GM10248 (cell line): ENCODE measurements around the gene SULT4A1.

Experiments
- CTCF ChIA-PET: fragments of 300-600 bp; sonication (Branson Sonifier 250); formaldehyde crosslinking; extraction: SDS; loops from one replicate; lab custom pipeline; 2021; ENCODE audit warnings: antibody characterized with exemption; lab: Yijun Ruan, JAX
- POLR2A ChIA-PET: fragments of 350-650 bp; sonication (Branson Sonifier 250); formaldehyde crosslinking; extraction: SDS; loops from one replicate; lab custom pipeline; 2020; ENCODE audit warnings: antibody characterized with exemption; lab: Yijun Ruan, JAX
- DNase-seq: peaks from one replicate; pipeline ENCODE4 v3.0.0; 2012; ENCODE audit errors: extremely low spot score
- TF ChIP-seq, protein P1 (sequence below): IDR thresholded peaks from 2 replicates; pipeline ENCODE4 v1.5.1; 2012; ENCODE audit warnings: mild to moderate bottlenecking, low read depth; ENCODE audit errors: extremely low read depth, missing control alignments, control extremely low read depth

The SULT4A1 gene

DNA sequence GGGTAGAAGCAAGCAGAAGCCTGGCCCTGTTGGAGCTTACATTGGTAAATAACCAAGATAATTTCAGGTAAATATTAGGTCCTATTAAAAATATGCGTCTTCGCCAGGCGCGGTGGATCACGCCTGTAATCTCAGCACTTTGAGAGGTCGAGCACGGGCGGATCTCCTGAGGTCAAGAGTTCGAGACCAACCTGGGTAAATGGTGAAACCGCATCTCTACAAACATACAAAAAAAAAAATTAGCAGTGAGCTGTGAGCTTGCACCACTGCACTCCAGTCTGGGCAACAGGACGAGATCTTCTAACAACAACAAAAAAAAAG lies 529 bp upstream of the SULT4A1 start:
- POLR2A ChIA-PET, result no interaction called here
- DNase-seq, result no peak
- CTCF ChIA-PET, result no interaction called here
- TF ChIP-seq, protein P1, sequence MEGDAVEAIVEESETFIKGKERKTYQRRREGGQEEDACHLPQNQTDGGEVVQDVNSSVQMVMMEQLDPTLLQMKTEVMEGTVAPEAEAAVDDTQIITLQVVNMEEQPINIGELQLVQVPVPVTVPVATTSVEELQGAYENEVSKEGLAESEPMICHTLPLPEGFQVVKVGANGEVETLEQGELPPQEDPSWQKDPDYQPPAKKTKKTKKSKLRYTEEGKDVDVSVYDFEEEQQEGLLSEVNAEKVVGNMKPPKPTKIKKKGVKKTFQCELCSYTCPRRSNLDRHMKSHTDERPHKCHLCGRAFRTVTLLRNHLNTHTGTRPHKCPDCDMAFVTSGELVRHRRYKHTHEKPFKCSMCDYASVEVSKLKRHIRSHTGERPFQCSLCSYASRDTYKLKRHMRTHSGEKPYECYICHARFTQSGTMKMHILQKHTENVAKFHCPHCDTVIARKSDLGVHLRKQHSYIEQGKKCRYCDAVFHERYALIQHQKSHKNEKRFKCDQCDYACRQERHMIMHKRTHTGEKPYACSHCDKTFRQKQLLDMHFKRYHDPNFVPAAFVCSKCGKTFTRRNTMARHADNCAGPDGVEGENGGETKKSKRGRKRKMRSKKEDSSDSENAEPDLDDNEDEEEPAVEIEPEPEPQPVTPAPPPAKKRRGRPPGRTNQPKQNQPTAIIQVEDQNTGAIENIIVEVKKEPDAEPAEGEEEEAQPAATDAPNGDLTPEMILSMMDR, result no peak

DNA sequence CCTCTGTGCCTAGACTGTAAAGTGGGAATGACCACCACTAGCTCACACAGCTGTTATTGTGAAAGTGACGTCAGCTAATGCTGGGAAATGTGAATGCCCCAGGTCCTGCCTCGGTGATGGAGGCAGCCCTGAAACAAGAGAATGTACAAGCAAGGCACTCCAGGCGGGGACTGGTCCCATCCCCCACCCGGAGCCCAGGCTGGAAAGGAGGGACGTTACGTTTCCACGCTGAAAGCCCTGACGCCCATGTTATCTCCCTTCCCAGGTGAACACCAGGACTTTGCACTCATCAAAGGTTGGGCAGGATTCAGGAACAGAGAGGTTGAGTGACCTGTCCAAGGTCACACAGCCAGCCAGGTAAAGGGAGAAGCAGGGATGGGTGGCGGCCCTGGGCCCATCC lies 784 bp downstream of the SULT4A1 start:
- ChIA-PET POLR2A (no interaction called here), CTCF (no interaction called here)
- TF ChIP-seq, protein P1, result no peak
- no peak for DNase-seq

DNA sequence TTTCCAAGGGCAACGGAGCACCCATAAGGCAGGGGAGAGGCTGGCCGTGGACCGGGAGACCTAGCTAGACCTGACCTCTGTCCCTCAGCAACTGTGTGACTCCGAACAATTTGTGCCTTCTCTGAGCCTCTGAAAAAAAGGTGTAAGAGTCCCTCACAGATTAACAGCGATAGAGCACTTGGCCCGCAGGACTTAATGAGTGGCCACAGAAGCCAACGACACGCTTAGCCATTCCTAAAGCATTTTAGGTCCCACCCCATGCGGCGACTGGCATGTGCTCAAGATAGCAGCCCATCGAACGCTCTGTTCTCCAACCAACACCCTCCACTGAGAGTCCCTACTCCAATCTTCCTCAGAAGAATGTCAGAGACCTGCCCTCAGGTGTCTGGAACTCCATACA lies 1.5 kb downstream of the SULT4A1 start:
- ChIA-PET POLR2A (no interaction called here), CTCF (no interaction called here)
- no peak for DNase-seq
- TF ChIP-seq, protein P1, result no peak

DNA sequence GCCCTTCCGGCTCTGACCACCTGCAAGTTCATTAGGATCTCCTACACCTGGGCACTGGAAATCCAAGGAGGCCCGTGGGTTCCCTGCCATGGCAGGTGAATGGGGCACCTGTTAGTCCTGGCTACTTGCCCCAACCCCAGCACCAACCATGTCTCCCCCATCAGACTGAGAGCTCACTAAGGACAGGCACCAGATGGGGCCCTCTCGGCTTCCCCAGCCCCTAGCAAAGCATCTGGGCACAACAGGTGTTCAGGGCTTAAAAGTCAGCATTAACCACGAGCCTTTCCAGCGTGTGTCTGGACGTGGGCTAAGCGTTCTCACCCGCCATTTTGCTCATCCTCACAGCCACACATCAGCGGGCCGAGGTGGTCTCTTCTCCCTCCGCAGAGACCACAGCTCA lies 2.2 kb downstream of the SULT4A1 start:
- ChIA-PET CTCF (no interaction called here), POLR2A (no interaction called here)
- TF ChIP-seq, protein P1, result no peak
- DNase-seq, result no peak

DNA sequence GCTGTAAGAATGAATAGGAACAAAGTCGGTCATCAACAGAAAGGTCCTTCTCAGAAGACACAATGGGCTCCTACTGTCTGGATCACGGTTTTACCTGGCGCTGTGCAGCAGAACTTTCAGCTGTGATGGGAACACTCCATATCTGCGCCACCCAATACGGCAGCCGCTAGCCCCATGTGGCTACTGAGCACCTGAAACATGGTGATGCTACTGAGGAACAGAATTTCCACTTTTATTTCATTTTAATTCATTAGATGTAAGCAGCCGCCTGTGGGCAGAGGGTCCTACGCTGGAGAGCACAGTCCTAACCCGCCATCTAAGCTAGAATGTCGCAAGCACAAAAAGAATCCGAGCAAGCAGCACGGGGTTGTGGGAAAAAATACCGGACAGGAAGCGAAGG lies 2.7 kb downstream of the SULT4A1 start:
- POLR2A ChIA-PET, result no interaction called here
- no peak for DNase-seq
- CTCF ChIA-PET, result no interaction called here
- TF ChIP-seq, protein P1, result no peak

DNA sequence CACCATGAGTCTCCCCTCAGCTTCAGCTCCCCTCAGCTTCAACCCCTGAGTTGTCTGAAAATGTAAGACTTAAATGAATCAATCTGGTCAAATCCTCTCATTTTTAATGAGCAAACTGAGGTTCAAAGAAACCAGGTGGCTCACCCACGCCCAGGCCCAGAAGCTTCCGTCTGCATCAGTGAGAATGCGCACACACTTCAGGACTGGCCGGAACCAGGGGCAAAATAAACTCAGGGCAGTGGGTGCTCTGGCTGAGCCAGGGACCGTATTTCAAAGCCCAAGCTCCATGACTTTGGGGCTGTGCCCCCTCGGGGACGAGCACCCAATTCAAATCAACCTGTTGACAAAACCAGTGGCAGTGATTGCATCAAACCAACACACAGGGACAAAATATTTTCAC lies 3.1 kb downstream of the SULT4A1 start:
- CTCF ChIA-PET, result no interaction called here
- POLR2A ChIA-PET, result no interaction called here
- DNase-seq, result no peak
- TF ChIP-seq, protein P1, result no peak

DNA sequence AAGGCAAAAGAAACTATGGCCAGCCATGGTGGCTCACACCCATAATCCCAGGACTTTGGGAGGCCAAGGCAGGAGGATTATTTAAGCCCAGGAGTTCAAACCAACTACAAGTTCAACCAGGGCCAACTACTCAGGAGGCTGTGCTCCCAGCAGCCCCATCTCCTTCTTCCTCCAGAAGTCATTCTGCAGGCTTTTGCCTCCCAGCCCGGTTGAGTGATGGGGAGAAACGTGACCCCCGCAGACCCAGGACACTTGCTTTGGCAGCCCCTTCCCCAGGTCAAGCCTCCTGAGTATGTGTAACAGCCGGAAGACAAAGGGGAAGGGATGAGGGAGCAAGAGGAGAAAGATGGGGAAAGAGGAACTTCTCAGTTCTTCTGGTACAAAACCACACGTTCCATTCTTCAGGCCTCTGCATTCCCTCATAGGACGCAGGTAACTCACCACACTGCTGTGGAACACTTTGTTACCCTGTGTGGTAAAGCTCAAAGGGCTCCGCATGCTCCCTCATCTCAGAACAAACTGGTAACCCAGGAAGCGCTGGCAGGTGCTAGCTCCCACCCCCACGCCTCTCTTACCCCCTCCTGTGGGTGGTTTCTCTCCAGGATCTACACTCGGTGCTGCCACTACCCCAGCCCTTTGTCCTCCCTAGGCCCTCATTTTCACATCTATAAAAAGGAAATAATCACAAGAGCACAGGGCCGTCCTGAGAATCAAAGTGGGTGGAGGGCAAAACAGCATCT lies 4.0 kb downstream of the SULT4A1 start:
- POLR2A ChIA-PET, result no interaction called here
- CTCF ChIA-PET, result no interaction called here

More for the DNA sequence above, 4.0 kb downstream of the SULT4A1 start:
- TF ChIP-seq, protein P1, result no peak
- DNase-seq, result no peak
